Measurements from ENCODE around the gene STARD5.

STARD5 gene

DNA sequence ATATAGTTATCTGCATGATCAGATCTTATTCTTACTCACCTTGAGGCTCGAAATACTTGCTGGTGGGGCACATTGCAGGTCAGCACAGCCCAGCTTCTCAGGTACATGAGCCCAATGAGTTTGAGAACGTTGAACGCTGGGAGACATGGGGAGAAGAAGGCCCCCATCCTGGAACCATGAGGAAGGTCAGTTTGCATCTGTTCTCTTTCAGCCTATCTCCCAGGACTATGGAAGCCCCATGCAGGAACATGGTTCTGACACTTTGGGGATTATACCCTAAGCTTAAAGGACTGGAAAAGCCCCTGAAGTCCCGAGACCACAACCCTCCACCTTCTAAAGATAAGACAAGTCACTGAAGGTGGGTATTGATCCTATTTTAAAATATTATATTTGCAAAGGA, 17.4 kb upstream of the STARD5 start:
- TF ChIP-seq, protein P1, sequence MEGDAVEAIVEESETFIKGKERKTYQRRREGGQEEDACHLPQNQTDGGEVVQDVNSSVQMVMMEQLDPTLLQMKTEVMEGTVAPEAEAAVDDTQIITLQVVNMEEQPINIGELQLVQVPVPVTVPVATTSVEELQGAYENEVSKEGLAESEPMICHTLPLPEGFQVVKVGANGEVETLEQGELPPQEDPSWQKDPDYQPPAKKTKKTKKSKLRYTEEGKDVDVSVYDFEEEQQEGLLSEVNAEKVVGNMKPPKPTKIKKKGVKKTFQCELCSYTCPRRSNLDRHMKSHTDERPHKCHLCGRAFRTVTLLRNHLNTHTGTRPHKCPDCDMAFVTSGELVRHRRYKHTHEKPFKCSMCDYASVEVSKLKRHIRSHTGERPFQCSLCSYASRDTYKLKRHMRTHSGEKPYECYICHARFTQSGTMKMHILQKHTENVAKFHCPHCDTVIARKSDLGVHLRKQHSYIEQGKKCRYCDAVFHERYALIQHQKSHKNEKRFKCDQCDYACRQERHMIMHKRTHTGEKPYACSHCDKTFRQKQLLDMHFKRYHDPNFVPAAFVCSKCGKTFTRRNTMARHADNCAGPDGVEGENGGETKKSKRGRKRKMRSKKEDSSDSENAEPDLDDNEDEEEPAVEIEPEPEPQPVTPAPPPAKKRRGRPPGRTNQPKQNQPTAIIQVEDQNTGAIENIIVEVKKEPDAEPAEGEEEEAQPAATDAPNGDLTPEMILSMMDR (IDR thresholded peaks at IDR 0.05) = no peak
- Mint-ChIP-seq H3K36me3 (ENCODE audit: low read depth) (no peaks in the 10 kb centered on the region), H3K9me3 (no peaks in the 10 kb centered on the region), H3K4me1 (no peaks in the 10 kb centered on the region), H3K4me3 (no peak overlapping the region), H3K27me3 (ENCODE audit: low read depth, poor library complexity) (peaks cover 8% of the 10 kb centered on the region), H3K27ac (no peak overlapping the region)
- no peak for DNase-seq

DNA sequence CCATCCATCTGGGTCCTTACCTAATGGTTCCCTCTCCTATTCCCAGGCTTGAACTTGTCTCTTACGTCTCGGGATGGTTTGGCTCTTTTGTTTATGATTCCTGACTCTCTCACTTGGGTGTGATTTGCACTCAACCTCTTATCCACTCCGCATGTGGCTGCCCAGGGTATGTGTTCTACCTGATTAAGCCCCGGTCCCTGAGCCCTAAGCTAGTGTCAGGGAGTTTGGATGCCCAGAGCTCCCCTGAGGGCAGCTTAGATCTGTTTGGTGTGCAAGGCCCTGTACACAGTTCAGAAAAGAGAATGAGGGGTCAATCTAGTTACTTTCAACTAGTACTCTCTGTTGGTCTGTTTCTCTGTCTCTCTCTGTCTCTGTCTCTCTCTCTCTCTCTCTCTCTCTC, 15.9 kb upstream of the STARD5 start:
- Mint-ChIP-seq H3K27ac (no peak overlapping the region), H3K9me3 (no peaks in the 10 kb centered on the region), H3K4me3 (no peak overlapping the region), H3K4me1 (no peaks in the 10 kb centered on the region), H3K36me3 (ENCODE audit: low read depth) (no peaks in the 10 kb centered on the region), H3K27me3 (ENCODE audit: low read depth, poor library complexity) (peaks cover 7% of the 10 kb centered on the region)
- TF ChIP-seq, protein P1 (IDR thresholded peaks at IDR 0.05) = no peak
- no peak for DNase-seq

DNA sequence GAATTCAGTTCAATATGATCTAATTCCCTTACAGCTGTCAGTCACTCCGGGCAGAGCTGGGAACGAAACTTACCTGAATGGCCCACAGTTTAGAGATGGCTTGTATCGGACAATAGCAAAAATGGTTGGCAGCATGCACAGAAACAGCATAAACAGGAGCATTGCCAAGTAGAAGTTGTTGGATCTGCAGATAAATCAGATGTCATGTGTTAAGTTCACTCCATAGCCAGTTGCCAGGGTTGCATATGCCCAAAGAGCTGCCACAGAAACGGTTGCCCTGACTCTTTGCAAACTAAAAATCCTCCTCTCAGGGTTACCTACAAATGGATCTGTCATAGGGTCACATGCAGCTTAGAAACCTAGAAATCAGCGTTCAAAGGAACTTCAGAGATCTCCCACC, 15.4 kb upstream of the STARD5 start:
- peaks cover 4% of the 10 kb centered on the region for H3K4me1 Mint-ChIP-seq
- no peak overlapping the region for H3K27ac Mint-ChIP-seq
- H3K36me3 Mint-ChIP-seq (ENCODE audit: low read depth) = no peaks in the 10 kb centered on the region
- H3K27me3 Mint-ChIP-seq (ENCODE audit: low read depth, poor library complexity) = peaks cover 5% of the 10 kb centered on the region
- TF ChIP-seq, protein P1 (IDR thresholded peaks at IDR 0.05) = no peak
- no peak for DNase-seq
- H3K4me3 Mint-ChIP-seq = no peak overlapping the region
- no peaks in the 10 kb centered on the region for H3K9me3 Mint-ChIP-seq

DNA sequence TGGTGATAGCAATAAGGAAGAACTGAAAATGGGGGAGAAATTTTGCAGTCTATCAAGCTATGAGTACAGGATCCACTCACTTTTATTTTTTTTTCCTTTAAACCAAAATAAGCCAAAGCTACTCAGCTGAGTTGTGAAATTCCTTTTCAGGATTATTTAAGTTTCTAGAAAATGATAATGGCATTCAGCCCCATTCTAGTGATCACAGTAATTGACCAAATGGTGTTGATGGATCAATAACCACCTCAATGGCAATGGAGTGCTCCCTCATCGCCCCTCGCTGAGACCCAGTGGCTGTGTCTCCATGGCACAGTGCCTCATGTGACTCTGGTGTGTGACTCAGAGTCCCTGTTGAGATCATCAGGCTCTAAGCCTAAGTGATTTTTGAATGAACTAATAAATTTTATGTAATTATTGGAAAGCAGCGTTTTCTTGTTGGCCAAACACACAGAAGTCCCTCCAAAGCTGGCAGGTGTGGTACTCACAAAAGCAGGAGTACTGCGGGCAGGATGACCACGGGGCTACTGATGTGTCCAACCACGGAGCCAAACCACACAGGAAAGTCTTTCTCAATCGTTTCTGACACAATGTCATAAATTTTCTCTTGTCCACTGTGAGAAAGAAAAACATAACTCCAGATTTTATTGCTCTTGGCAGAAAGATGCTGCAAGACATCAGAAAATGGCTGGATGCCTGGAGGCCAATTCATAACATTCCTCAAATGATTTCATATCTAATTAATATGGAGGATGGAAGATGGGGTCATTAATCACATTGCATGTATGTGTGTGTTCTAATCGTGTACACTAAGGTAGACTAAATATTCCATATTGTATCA, 14.4 kb upstream of the STARD5 start:
- Mint-ChIP-seq H3K4me1 (peaks cover 4% of the 10 kb centered on the region), H3K4me3 (no peak overlapping the region), H3K27ac (no peak overlapping the region), H3K27me3 (ENCODE audit: low read depth, poor library complexity) (peaks cover 3% of the 10 kb centered on the region), H3K9me3 (no peaks in the 10 kb centered on the region), H3K36me3 (ENCODE audit: low read depth) (no peaks in the 10 kb centered on the region)
- TF ChIP-seq, protein P1 (IDR thresholded peaks at IDR 0.05) = no peak
- DNase-seq = no peak

DNA sequence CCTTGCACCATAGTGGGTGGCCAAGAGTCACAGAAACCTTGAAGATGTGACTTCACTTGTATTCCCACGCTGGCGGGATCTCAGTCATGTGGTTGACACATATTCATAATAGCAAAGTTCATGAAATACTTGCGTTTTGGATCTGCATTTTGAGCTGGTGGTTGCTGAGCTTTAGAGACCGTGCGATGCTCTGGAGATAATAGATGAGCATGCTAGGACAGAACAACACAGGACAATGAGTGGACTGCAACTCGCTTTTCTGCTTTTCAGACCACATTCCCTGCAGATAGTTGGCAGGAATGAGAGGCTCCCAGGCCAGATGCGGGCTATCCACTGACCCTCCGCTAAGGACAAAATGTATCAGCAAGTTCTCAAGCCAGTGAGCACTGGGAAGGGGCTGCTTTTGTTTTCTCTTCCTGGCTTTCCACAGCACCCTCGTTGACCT, 13.8 kb upstream of the STARD5 start:
- TF ChIP-seq, protein P1 (IDR thresholded peaks at IDR 0.05) = no peak
- peaks cover 3% of the 10 kb centered on the region for H3K27me3 Mint-ChIP-seq (ENCODE audit: low read depth, poor library complexity)
- no peak overlapping the region for H3K27ac Mint-ChIP-seq
- no peak overlapping the region for H3K4me3 Mint-ChIP-seq
- no peaks in the 10 kb centered on the region for H3K36me3 Mint-ChIP-seq (ENCODE audit: low read depth)
- DNase-seq = no peak
- no peaks in the 10 kb centered on the region for H3K9me3 Mint-ChIP-seq
- H3K4me1 Mint-ChIP-seq = peaks cover 4% of the 10 kb centered on the region

DNA sequence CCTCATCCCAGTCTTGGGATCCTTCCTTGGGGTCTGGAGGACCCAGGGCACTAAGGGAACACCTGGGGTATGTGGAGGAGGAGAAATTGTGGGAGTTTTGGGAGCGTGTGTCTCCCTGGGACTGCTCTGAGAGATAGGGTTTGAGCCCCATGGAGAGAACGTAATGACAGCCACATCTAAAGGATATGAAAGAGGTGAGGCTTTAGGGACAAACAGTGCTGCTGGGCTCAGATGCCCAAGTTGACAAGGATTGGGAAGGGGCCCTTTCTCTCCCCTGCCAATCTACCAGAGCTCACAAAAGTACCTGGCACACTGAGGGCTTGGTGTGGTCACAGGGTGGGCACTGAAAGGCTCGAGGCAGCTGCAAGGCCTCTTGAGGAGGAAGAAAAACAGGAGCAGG, 13.3 kb upstream of the STARD5 start:
- Mint-ChIP-seq H3K4me1 (peaks cover 4% of the 10 kb centered on the region), H3K9me3 (no peaks in the 10 kb centered on the region), H3K4me3 (no peak overlapping the region), H3K36me3 (ENCODE audit: low read depth) (no peaks in the 10 kb centered on the region), H3K27ac (no peak overlapping the region), H3K27me3 (ENCODE audit: low read depth, poor library complexity) (peaks cover 3% of the 10 kb centered on the region)
- TF ChIP-seq, protein P1 (IDR thresholded peaks at IDR 0.05) = no peak
- DNase-seq = no peak

Data from nephron progenitor cell (in vitro differentiated cells).